ENCODE measurements around the gene MAG. TPM values are rescaled to one million over a fixed set of nuclear protein-coding genes. Genes with fewer than 3 reads are reported as not detected.

Gene MAG
- polyA plus RNA-seq, 3 donors = not detected

GRCh38 chr19:35329323-35329722, 37.4 kb downstream of the MAG start:
- peaks cover 0 to under 1% (median 0%) of the 10 kb centered on the region in 7 donors for H3K9me3 Mint-ChIP-seq

GRCh38 chr19:35330475-35330874, 38.5 kb downstream of the MAG start:
- H3K4me1 ChIP-seq (ENCODE audit: control insufficient read depth in 1 of 2, insufficient read depth in 2 of 2, low read length in 2 of 2) = peaks cover 17 to 28% of the 10 kb centered on the region in 2 donors
- H3K36me3 Mint-ChIP-seq = peaks cover 0 to 5% of the 10 kb centered on the region in 2 donors
- TF ChIP-seq CTCF (IDR thresholded peaks at IDR 0.05) = no peak
- no peaks in the 10 kb centered on the region for H4K20me1 ChIP-seq (ENCODE audit: insufficient read depth, low read length)
- H3K4me3 Mint-ChIP-seq = peak overlapping the region in 1 of 2 donors; percentile 18
- no peak overlapping the region for H3K4me2 ChIP-seq (replicated peaks; ENCODE audit: extremely low read depth, low read length, poor library complexity, severe bottlenecking)
- WGBS (ENCODE audit: insufficient coverage) = 80% methylated on average over 1 of the region's 7 CpGs
- peaks cover 20% of the 10 kb centered on the region for H3K4me1 Mint-ChIP-seq
- no peaks in the 10 kb centered on the region for H3K9me3 ChIP-seq (replicated peaks in 1 of 2; ENCODE audit: control insufficient read depth in 1 of 2, insufficient read depth in 1 of 2, low read length in 2 of 2)
- no peak for DNase-seq
- no peak overlapping the region for H2AFZ ChIP-seq (ENCODE audit: insufficient read depth, low read depth, low read length, poor library complexity, severe bottlenecking)
- no peaks in the 10 kb centered on the region for H3K36me3 ChIP-seq (replicated peaks in 1 of 2; ENCODE audit: control insufficient read depth in 1 of 2, insufficient read depth in 2 of 2, low read length in 2 of 2)
- peak overlapping the region in 2 of 7 donors; percentile 32 to 56 for H3K27ac Mint-ChIP-seq
- no peak overlapping the region for H3K27ac ChIP-seq (ENCODE audit: low read depth in 1 of 2, low read length in 2 of 2)
- no peaks in the 10 kb centered on the region for H3K27me3 ChIP-seq (ENCODE audit: control insufficient read depth in 2 of 2, insufficient read depth in 2 of 2, low read length in 2 of 2)
- no peak overlapping the region for H3K9ac ChIP-seq (ENCODE audit: insufficient read depth, low read length, poor library complexity, severe bottlenecking)
- no peak overlapping the region for H3K4me3 ChIP-seq (replicated peaks in 1 of 3; ENCODE audit: low read depth in 2 of 3, low read length in 3 of 3)
- no peaks in the 10 kb centered on the region for H3K9me3 Mint-ChIP-seq
- no peaks in the 10 kb centered on the region for H3K79me2 ChIP-seq (ENCODE audit: insufficient read depth, low read length)
- intact Hi-C loops (cut with micrococcal nuclease) = no loop called here
- peaks cover 6 to 9% (median 8%) of the 10 kb centered on the region in 3 donors for H3K27me3 Mint-ChIP-seq (ENCODE audit: low read depth in 3 of 3)

More at GRCh38 chr19:35329323-35329722, 37.4 kb downstream of the MAG start:
- Histone ChIP-seq H3K79me2 (ENCODE audit: insufficient read depth, low read length) (no peaks in the 10 kb centered on the region), H3K27ac (ENCODE audit: low read depth in 1 of 2, low read length in 2 of 2) (peak overlapping the region in 1 of 2 donors; percentile 0), H4K20me1 (ENCODE audit: insufficient read depth, low read length) (no peaks in the 10 kb centered on the region), H3K9me3 (replicated peaks in 1 of 2; ENCODE audit: control insufficient read depth in 1 of 2, insufficient read depth in 1 of 2, low read length in 2 of 2) (no peaks in the 10 kb centered on the region), H3K36me3 (replicated peaks in 1 of 2; ENCODE audit: control insufficient read depth in 1 of 2, insufficient read depth in 2 of 2, low read length in 2 of 2) (no peaks in the 10 kb centered on the region), H3K4me3 (replicated peaks in 1 of 3; ENCODE audit: low read depth in 2 of 3, low read length in 3 of 3) (peak overlapping the region in 1 of 3 experiments; percentile 34), H3K9ac (ENCODE audit: insufficient read depth, low read length, poor library complexity, severe bottlenecking) (no peak overlapping the region), H3K4me1 (ENCODE audit: control insufficient read depth in 1 of 2, insufficient read depth in 2 of 2, low read length in 2 of 2) (peaks cover 22 to 36% of the 10 kb centered on the region in 2 donors), H3K4me2 (replicated peaks; ENCODE audit: extremely low read depth, low read length, poor library complexity, severe bottlenecking) (peak overlapping the region; percentile 52), H3K27me3 (ENCODE audit: control insufficient read depth in 2 of 2, insufficient read depth in 2 of 2, low read length in 2 of 2) (no peaks in the 10 kb centered on the region), H2AFZ (ENCODE audit: insufficient read depth, low read depth, low read length, poor library complexity, severe bottlenecking) (no peak overlapping the region)
- no peak for DNase-seq
- H3K4me3 Mint-ChIP-seq = peak overlapping the region; percentile 61 to 75
- peak overlapping the region in 2 of 7 donors; percentile 73 to 83 for H3K27ac Mint-ChIP-seq
- intact Hi-C loops (cut with micrococcal nuclease) = loop anchor here in 1 of 2 donors (2.0 kb wide), 1 partner anchor 17 kb away; the partner anchor contains the start of gene FFAR1
- no peak for TF ChIP-seq CTCF (IDR thresholded peaks at IDR 0.05)
- H3K27me3 Mint-ChIP-seq (ENCODE audit: low read depth in 3 of 3) = peaks cover 6 to 7% (median 6%) of the 10 kb centered on the region in 3 donors
- H3K4me1 Mint-ChIP-seq = peaks cover 29% of the 10 kb centered on the region
- H3K36me3 Mint-ChIP-seq = peaks cover 0 to 5% of the 10 kb centered on the region in 2 donors
- WGBS (ENCODE audit: insufficient coverage) = 79% methylated on average over 3 of the region's 4 CpGs

All from CD14-positive monocyte (primary cell).